Activated naive CD8-positive, alpha-beta T cell treated with anti-CD3 and anti-CD28 coated beads for 36 hours (primary cell): ENCODE measurements around the gene ROPN1L. TPM values are rescaled to one million over a fixed set of nuclear protein-coding genes. Genes with fewer than 3 reads are reported as not detected.
"Not testable (repeated sequence)": the region's sequence is repeated elsewhere in the genome, so short reads cannot be mapped to it uniquely, and the experiment has no call there.

Experiments used
- DNase-seq: peaks from one replicate; pipeline ENCODE4 v3.0.0; 2021
- H3K27ac Mint-ChIP-seq: one replicate; pipeline ENCODE4 v1.8.0; 2022; ENCODE audit warnings: mild to moderate bottlenecking, moderate library complexity, mixed read lengths
- H3K27me3 Mint-ChIP-seq: one replicate; pipeline ENCODE4 v1.8.0; 2022; ENCODE audit warnings: mild to moderate bottlenecking, mixed read lengths
- H3K36me3 Mint-ChIP-seq: one replicate; pipeline ENCODE4 v1.8.0; 2021; ENCODE audit warnings: mild to moderate bottlenecking, mixed read lengths
- H3K4me1 Mint-ChIP-seq: one replicate; pipeline ENCODE4 v1.8.0; 2021; ENCODE audit warnings: mixed read lengths
- H3K4me3 Mint-ChIP-seq: one replicate; pipeline ENCODE4 v1.8.0; 2022; ENCODE audit warnings: mild to moderate bottlenecking, moderate library complexity, mixed read lengths
- H3K9me3 Mint-ChIP-seq: one replicate; pipeline ENCODE4 v1.8.0; 2022; ENCODE audit warnings: mixed read lengths
- total RNA-seq, 2 experiments: library from RNA; stranded (reverse); gene quantifications; one replicate each; pipeline ENCODE4 v1.2.3, GENCODE V29; 2021

Gene ROPN1L
- total RNA-seq, 2 experiments from 2014 or later, result not detected

GRCh38 chr5:10507575-10508096 lies 66.0 kb downstream of the ROPN1L start:
- Mint-ChIP-seq H3K4me1 (no peaks in the 10 kb centered on the region), H3K27me3 (peaks cover 9% of the 10 kb centered on the region), H3K4me3 (no peak overlapping the region), H3K27ac (no peak overlapping the region), H3K36me3 (no peaks in the 10 kb centered on the region), H3K9me3 (no peaks in the 10 kb centered on the region)
- no peak for DNase-seq

- H3K9me3 Mint-ChIP-seq, result no peaks in the 10 kb centered on the region
- no peak overlapping the region for H3K4me3 Mint-ChIP-seq
- H3K36me3 Mint-ChIP-seq, result no peaks in the 10 kb centered on the region
- DNase-seq, result no peak
- H3K27me3 Mint-ChIP-seq, result peaks cover 9% of the 10 kb centered on the region
- no peaks in the 10 kb centered on the region for H3K4me1 Mint-ChIP-seq
- H3K27ac Mint-ChIP-seq, result no peak overlapping the region
Measured at GRCh38 chr5:10509575-10509974, 67.9 kb downstream of the ROPN1L start.

- no peaks in the 10 kb centered on the region for H3K9me3 Mint-ChIP-seq
- no peak overlapping the region for H3K4me3 Mint-ChIP-seq
- no peaks in the 10 kb centered on the region for H3K36me3 Mint-ChIP-seq
- no peak for DNase-seq
- H3K27ac Mint-ChIP-seq, result no peak overlapping the region
- H3K4me1 Mint-ChIP-seq, result no peaks in the 10 kb centered on the region
- peaks cover 9% of the 10 kb centered on the region for H3K27me3 Mint-ChIP-seq
Measured at GRCh38 chr5:10511741-10512640, 70.3 kb downstream of the ROPN1L start.

GRCh38 chr5:10513501-10514442 lies 72.1 kb downstream of the ROPN1L start:
- peaks cover 9% of the 10 kb centered on the region for H3K27me3 Mint-ChIP-seq
- no peak overlapping the region for H3K27ac Mint-ChIP-seq
- H3K4me3 Mint-ChIP-seq, result no peak overlapping the region
- H3K4me1 Mint-ChIP-seq, result no peaks in the 10 kb centered on the region
- no peaks in the 10 kb centered on the region for H3K9me3 Mint-ChIP-seq
- DNase-seq, result no peak
- no peaks in the 10 kb centered on the region for H3K36me3 Mint-ChIP-seq

- not testable (repeated sequence) for H3K27ac Mint-ChIP-seq, H3K36me3 Mint-ChIP-seq, H3K9me3 Mint-ChIP-seq, DNase-seq, H3K4me3 Mint-ChIP-seq, H3K27me3 Mint-ChIP-seq, H3K4me1 Mint-ChIP-seq
Measured at GRCh38 chr5:10514572-10514971, 72.9 kb downstream of the ROPN1L start.

Other genes with a start within 250 kb of the ROPN1L start
- gene ATPSCKMT, start 192.0 kb upstream of the ROPN1L start, total RNA-seq, result 10 to 100 TPM; 25.9 to 26.2 TPM
- gene CCT5, start 191.6 kb upstream of the ROPN1L start, total RNA-seq, result 100 to 1,000 TPM; 548 to 564 TPM
- gene CMBL, start 134.0 kb upstream of the ROPN1L start, total RNA-seq, result 1 to 10 TPM; 2.4 to 2.9 TPM
- gene MARCHF6, start 88.2 kb upstream of the ROPN1L start, total RNA-seq, result 10 to 100 TPM; 82.7 to 86.1 TPM
- 10 to 100 TPM in 1 of 2 experiments, 1 to 10 TPM in 1; 9.8 to 10.2 TPM for gene ANKRD33B, start 122.2 kb downstream of the ROPN1L start, total RNA-seq